ENCODE data around the gene SIN3A.

Gene SIN3A

DNA sequence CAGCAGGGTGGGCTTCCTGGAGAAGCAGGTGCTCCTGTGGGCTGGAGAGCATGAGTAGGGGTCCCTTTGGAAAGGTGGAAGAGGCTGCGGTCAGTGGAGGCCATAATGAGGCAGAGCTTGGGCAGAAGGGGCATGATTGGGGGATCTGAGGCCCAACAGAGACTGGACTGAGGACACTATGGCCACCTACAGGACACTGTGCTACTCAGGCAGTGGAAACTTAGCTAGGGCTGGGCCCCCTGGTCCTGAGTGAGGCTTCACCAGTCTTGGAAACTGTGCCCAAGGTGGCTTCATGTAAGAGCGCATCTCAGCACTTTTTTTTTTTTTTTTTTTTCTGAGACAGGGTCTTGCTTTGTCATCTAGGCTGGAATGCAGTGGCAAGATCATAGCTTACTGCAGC lies 121.9 kb downstream of the SIN3A start:
- no peak for TF ChIP-seq RAD21 (IDR thresholded peaks at IDR 0.05; ENCODE audit: low read depth)
- TF ChIP-seq YY1 (IDR thresholded peaks at IDR 0.05; ENCODE audit: low read depth) = no peak
- TF ChIP-seq FOXM1 (IDR thresholded peaks at IDR 0.05; ENCODE audit: borderline replicate concordance, low read depth) = no peak

DNA sequence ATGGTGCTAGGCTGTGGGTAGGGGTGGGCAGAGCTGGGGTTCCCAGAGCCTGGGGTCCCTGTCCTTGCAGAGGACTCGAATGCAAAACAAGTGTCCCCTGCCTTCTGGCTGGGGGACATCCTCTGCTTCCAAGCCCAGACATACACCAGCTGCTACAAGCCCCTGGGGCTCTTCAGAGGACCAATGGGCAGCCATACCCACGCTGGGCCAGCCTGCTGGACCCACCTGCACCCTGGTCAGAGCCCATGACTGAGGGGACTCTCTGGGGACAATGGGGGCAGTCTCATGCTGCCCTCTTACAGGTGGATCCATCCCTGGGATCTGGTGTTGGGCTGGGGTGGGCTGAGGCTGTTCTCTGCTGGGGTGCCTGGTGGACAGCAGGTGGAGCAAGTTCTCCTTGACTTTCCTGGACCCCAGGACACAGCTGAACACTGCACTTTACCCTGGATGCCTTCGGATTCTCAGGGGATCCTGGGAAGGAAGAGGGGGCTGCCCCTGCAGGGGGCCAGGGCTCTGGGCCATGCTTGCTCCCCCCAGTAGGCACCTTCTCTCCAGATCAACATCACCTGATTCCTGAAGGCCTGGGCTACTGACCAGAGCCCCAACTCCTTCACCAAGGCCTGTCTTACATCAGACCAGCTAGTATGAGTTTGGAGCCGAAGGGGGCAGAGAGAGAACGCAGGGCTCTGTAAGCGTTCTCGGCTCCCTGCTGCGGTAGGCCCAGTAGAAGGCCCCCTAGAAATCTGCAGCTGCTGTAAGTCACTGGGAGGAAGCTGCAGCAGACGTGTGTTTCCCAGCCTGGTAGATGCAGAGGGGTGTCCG lies 122.8 kb downstream of the SIN3A start:
- TF ChIP-seq USF1 (IDR thresholded peaks at IDR 0.05) = no peak
- no peak for TF ChIP-seq ZBTB7A (IDR thresholded peaks at IDR 0.05; ENCODE audit: low read depth)
- TF ChIP-seq CREB1 (IDR thresholded peaks at IDR 0.05; ENCODE audit: low read depth) = no peak
- TF ChIP-seq TCF12 (IDR thresholded peaks at IDR 0.05; ENCODE audit: low read depth) = no peak
- TF ChIP-seq RAD21 (IDR thresholded peaks at IDR 0.05; ENCODE audit: low read depth) = no peak
- TF ChIP-seq YY1 (IDR thresholded peaks at IDR 0.05; ENCODE audit: low read depth) = no peak
- TF ChIP-seq, protein P1, sequence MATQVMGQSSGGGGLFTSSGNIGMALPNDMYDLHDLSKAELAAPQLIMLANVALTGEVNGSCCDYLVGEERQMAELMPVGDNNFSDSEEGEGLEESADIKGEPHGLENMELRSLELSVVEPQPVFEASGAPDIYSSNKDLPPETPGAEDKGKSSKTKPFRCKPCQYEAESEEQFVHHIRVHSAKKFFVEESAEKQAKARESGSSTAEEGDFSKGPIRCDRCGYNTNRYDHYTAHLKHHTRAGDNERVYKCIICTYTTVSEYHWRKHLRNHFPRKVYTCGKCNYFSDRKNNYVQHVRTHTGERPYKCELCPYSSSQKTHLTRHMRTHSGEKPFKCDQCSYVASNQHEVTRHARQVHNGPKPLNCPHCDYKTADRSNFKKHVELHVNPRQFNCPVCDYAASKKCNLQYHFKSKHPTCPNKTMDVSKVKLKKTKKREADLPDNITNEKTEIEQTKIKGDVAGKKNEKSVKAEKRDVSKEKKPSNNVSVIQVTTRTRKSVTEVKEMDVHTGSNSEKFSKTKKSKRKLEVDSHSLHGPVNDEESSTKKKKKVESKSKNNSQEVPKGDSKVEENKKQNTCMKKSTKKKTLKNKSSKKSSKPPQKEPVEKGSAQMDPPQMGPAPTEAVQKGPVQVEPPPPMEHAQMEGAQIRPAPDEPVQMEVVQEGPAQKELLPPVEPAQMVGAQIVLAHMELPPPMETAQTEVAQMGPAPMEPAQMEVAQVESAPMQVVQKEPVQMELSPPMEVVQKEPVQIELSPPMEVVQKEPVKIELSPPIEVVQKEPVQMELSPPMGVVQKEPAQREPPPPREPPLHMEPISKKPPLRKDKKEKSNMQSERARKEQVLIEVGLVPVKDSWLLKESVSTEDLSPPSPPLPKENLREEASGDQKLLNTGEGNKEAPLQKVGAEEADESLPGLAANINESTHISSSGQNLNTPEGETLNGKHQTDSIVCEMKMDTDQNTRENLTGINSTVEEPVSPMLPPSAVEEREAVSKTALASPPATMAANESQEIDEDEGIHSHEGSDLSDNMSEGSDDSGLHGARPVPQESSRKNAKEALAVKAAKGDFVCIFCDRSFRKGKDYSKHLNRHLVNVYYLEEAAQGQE (IDR thresholded peaks at IDR 0.05; ENCODE audit: low read depth) = no peak
- TF ChIP-seq EP300 (IDR thresholded peaks at IDR 0.05; ENCODE audit: borderline replicate concordance) = no peak
- TF ChIP-seq TAF1 (IDR thresholded peaks at IDR 0.05; ENCODE audit: low read depth) = no peak

DNA sequence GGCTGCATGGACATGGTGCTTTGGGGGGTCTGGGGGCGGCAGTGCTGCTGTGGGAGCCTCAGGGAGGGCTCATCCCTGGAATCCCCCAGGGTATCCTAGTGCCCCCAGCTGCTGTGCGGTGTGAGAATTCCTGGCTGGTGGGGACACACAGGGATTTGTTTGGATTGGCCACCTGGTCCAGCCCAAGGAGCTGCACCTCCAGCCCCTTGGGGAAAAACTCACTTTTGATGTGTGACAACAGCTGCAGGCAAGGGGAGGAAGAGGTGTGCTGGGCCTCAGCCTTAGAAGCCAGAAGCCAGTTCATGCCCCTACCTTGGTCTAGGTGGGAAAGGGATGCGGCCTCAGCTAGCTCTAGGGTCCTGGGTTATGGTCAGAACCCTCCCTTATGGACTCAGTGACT lies 124.0 kb downstream of the SIN3A start:
- TF ChIP-seq TAF1 (IDR thresholded peaks at IDR 0.05; ENCODE audit: low read depth) (no peak), EP300 (IDR thresholded peaks at IDR 0.05; ENCODE audit: borderline replicate concordance) (no peak), USF1 (IDR thresholded peaks at IDR 0.05) (no peak), TEAD4 (IDR thresholded peaks at IDR 0.05) (no peak), ZBTB7A (IDR thresholded peaks at IDR 0.05; ENCODE audit: low read depth) (no peak), CEBPB (IDR thresholded peaks at IDR 0.05) (no peak), CREB1 (IDR thresholded peaks at IDR 0.05; ENCODE audit: low read depth) (no peak), TCF12 (IDR thresholded peaks at IDR 0.05; ENCODE audit: low read depth) (no peak), EGR1 (IDR thresholded peaks at IDR 0.05) (no peak), YY1 (IDR thresholded peaks at IDR 0.05; ENCODE audit: low read depth) (no peak), RAD21 (IDR thresholded peaks at IDR 0.05; ENCODE audit: low read depth) (no peak), NFIC (IDR thresholded peaks at IDR 0.05) (no peak), FOXM1 (IDR thresholded peaks at IDR 0.05; ENCODE audit: borderline replicate concordance, low read depth) (no peak)
- TF ChIP-seq, protein P1 (IDR thresholded peaks at IDR 0.05; ENCODE audit: low read depth) = no peak
- TF ChIP-seq, protein P2, sequence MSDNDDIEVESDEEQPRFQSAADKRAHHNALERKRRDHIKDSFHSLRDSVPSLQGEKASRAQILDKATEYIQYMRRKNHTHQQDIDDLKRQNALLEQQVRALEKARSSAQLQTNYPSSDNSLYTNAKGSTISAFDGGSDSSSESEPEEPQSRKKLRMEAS (IDR thresholded peaks at IDR 0.05) = no peak

- no peak for TF ChIP-seq USF1 (IDR thresholded peaks at IDR 0.05)
- TF ChIP-seq NFIC (IDR thresholded peaks at IDR 0.05) = no peak
- no peak for TF ChIP-seq ZBTB7A (IDR thresholded peaks at IDR 0.05; ENCODE audit: low read depth)
- no peak for TF ChIP-seq TAF1 (IDR thresholded peaks at IDR 0.05; ENCODE audit: low read depth)
- TF ChIP-seq RAD21 (IDR thresholded peaks at IDR 0.05; ENCODE audit: low read depth) = no peak
- no peak for TF ChIP-seq TEAD4 (IDR thresholded peaks at IDR 0.05)
- TF ChIP-seq FOXM1 (IDR thresholded peaks at IDR 0.05; ENCODE audit: borderline replicate concordance, low read depth) = no peak
- TF ChIP-seq YY1 (IDR thresholded peaks at IDR 0.05; ENCODE audit: low read depth) = no peak
- no peak for TF ChIP-seq EP300 (IDR thresholded peaks at IDR 0.05; ENCODE audit: borderline replicate concordance)
- TF ChIP-seq, protein P1 (IDR thresholded peaks at IDR 0.05; ENCODE audit: low read depth) = no peak
- no peak for TF ChIP-seq CREB1 (IDR thresholded peaks at IDR 0.05; ENCODE audit: low read depth)
- TF ChIP-seq CEBPB (IDR thresholded peaks at IDR 0.05) = no peak
- TF ChIP-seq, protein P2 (IDR thresholded peaks at IDR 0.05) = no peak
- TF ChIP-seq TCF12 (IDR thresholded peaks at IDR 0.05; ENCODE audit: low read depth) = no peak
These were observed 124.5 kb downstream of the SIN3A start for GRCh38 chr15:75327005-75327404.

Data from Ishikawa (cell line).